IMR-90 (cell line): Measurements from ENCODE around the gene FMN2. TPM values are rescaled to one million over a fixed set of nuclear protein-coding genes. Genes with fewer than 3 reads are reported as not detected.

ENCODE experiments used
- ATAC-seq: fragments of 200-7000 bp; cut with Tn5 transposase; 2 replicates; pipeline ENCODE4 v1.9.1; 2020; ENCODE audit warnings: low read depth, mild to moderate bottlenecking, moderate library complexity
- BruUV-seq: library from RNA; stranded (reverse); fragments of 400-500 nt; replicated peaks from 2 replicates; lab custom pipeline; 2021; lab: Mats Ljungman, UMichigan
- CTCF ChIA-PET: fragments of 300-600 bp; formaldehyde crosslinking; extraction: SDS; loops from one replicate; lab custom pipeline; 2021; ENCODE audit warnings: antibody characterized with exemption; lab: Yijun Ruan, JAX
- POLR2A ChIA-PET: fragments of 300-600 bp; sonication (Branson Sonifier 250); formaldehyde crosslinking; loops from one replicate; lab custom pipeline; 2022; ENCODE audit warnings: antibody characterized with exemption; ENCODE audit not compliant: unreplicated experiment; lab: Charles Lee
- DNase-seq: peaks from one replicate; pipeline ENCODE4 v3.0.0; 2013
- H2AFZ ChIP-seq: replicated peaks from 2 replicates; pipeline ENCODE3; 2013; ENCODE audit warnings: low read length, mild to moderate bottlenecking; ENCODE audit not compliant: poor library complexity
- H2AK5ac ChIP-seq: 2 replicates; pipeline ENCODE4 v1.6.1; 2013; ENCODE audit warnings: low read depth, low read length, inconsistent platforms
- H2AK9ac ChIP-seq: replicated peaks from 2 replicates; pipeline ENCODE3; 2013; ENCODE audit warnings: mild to moderate bottlenecking, low read depth, low read length, moderate library complexity; ENCODE audit not compliant: poor library complexity
- H2BK120ac ChIP-seq: 2 replicates; pipeline ENCODE4 v1.6.1; 2013; ENCODE audit warnings: low read depth, low read length, inconsistent platforms
- H2BK15ac ChIP-seq: 3 replicates; pipeline ENCODE4 v1.6.1; 2013; ENCODE audit warnings: low read depth, low read length, inconsistent platforms
- H2BK20ac ChIP-seq: 2 replicates; pipeline ENCODE4 v1.6.1; 2013; ENCODE audit warnings: low read depth, mild to moderate bottlenecking, inconsistent platforms, low read length, moderate library complexity
- H2BK5ac ChIP-seq: 2 replicates; pipeline ENCODE4 v1.6.1; 2013; ENCODE audit warnings: mild to moderate bottlenecking, low read depth, low read length, inconsistent platforms; ENCODE audit not compliant: poor library complexity, severe bottlenecking
- H3K14ac ChIP-seq: replicated peaks from 2 replicates; pipeline ENCODE4 v1.6.1; 2013; ENCODE audit warnings: low read depth, low read length, inconsistent platforms
- H3K18ac ChIP-seq: 2 replicates; pipeline ENCODE4 v1.6.1; 2013; ENCODE audit warnings: low read depth, low read length, control low read depth
- H3K23ac ChIP-seq: 2 replicates; pipeline ENCODE4 v1.6.1; 2013; ENCODE audit warnings: low read depth, low read length, inconsistent platforms
- H3K27ac ChIP-seq: 2 replicates; pipeline ENCODE4 v1.5.1; 2013; ENCODE audit warnings: mild to moderate bottlenecking, control low read depth, low read length; ENCODE audit not compliant: insufficient read depth
- H3K27me3 ChIP-seq: 2 replicates; pipeline ENCODE4 v1.6.1; 2013; ENCODE audit warnings: low read length; ENCODE audit not compliant: control insufficient read depth, insufficient read depth
- H3K36me3 ChIP-seq: 2 replicates; pipeline ENCODE4 v1.6.1; 2013; ENCODE audit warnings: low read length, mixed read lengths; ENCODE audit not compliant: control insufficient read depth, insufficient read depth
- H3K4ac ChIP-seq: 2 replicates; pipeline ENCODE4 v1.6.1; 2013; ENCODE audit warnings: low read depth, low read length, inconsistent platforms
- H3K4me1 ChIP-seq: 2 replicates; pipeline ENCODE4 v1.6.1; 2013; ENCODE audit warnings: low read length, mixed read lengths; ENCODE audit not compliant: control insufficient read depth, insufficient read depth
- H3K4me2 ChIP-seq: 2 replicates; pipeline ENCODE4 v1.6.1; 2013; ENCODE audit warnings: low read depth, mild to moderate bottlenecking, control low read depth, low read length, moderate library complexity
- H3K4me3 ChIP-seq: 2 replicates; pipeline ENCODE4 v1.5.1; 2013; ENCODE audit warnings: low read depth, mild to moderate bottlenecking, control low read depth, low read length, moderate library complexity; ENCODE audit not compliant: insufficient read depth
- H3K56ac ChIP-seq: 2 replicates; pipeline ENCODE4 v1.6.1; 2013; ENCODE audit warnings: low read length, inconsistent platforms; ENCODE audit not compliant: insufficient read depth; ENCODE audit errors: extremely low read depth
- H3K79me1 ChIP-seq, 2 experiments: 2 replicates each; pipeline ENCODE4 v1.6.1; 2013; ENCODE audit warnings: low read length in 2 of 2, inconsistent platforms in 1 of 2, low read depth in 1 of 2
- H3K9ac ChIP-seq: 2 replicates; pipeline ENCODE4 v1.6.1; 2013; ENCODE audit warnings: low read depth, low read length, control low read depth
- H3K9me1 ChIP-seq: 2 replicates; pipeline ENCODE4 v1.6.1; 2013; ENCODE audit warnings: low read length, inconsistent platforms; ENCODE audit not compliant: insufficient read depth
- H3K9me3 ChIP-seq: 2 replicates; pipeline ENCODE4 v1.6.1; 2013; ENCODE audit warnings: low read length; ENCODE audit not compliant: control insufficient read depth, insufficient read depth
- H4K20me1 ChIP-seq: 2 replicates; pipeline ENCODE4 v1.6.1; 2013; ENCODE audit warnings: low read length, inconsistent platforms; ENCODE audit not compliant: insufficient read depth
- H4K5ac ChIP-seq: 2 replicates; pipeline ENCODE4 v1.6.1; 2013; ENCODE audit warnings: mild to moderate bottlenecking, low read depth, low read length, control low read depth
- H4K8ac ChIP-seq, 2 experiments: 2 replicates each; pipeline ENCODE4 v1.6.1; 2013; ENCODE audit warnings: low read depth in 2 of 2, low read length in 2 of 2, control low read depth in 1 of 2, inconsistent platforms in 1 of 2
- H4K91ac ChIP-seq: 2 replicates; pipeline ENCODE4 v1.6.1; 2013; ENCODE audit warnings: low read depth, low read length, inconsistent platforms; ENCODE audit not compliant: insufficient read depth
- BHLHE40 ChIP-seq: fragments of 150-350 bp; IDR thresholded peaks from 2 replicates; pipeline ENCODE4 v1.6.1; 2016; ENCODE audit warnings: mild to moderate bottlenecking, low read depth, low read length
- CEBPB ChIP-seq: IDR thresholded peaks from 2 replicates; pipeline ENCODE4 v1.6.1; 2012; ENCODE audit warnings: low read depth, low read length, improper control_type of control experiment
- CHD1 ChIP-seq: IDR thresholded peaks from 2 replicates; pipeline ENCODE4 v1.6.1; 2012; ENCODE audit warnings: low read depth, low read length, improper control_type of control experiment
- ELK1 ChIP-seq: fragments of 150-350 bp; IDR thresholded peaks from 2 replicates; pipeline ENCODE4 v1.6.1; 2016; ENCODE audit warnings: low read depth, mild to moderate bottlenecking, low read length, moderate library complexity, borderline replicate concordance
- FOS ChIP-seq: fragments of 150-350 bp; IDR thresholded peaks from 2 replicates; pipeline ENCODE4 v1.6.1; 2016; ENCODE audit warnings: low read depth, low read length
- MAFK ChIP-seq: IDR thresholded peaks from 2 replicates; pipeline ENCODE4 v1.6.1; 2012; ENCODE audit warnings: low read depth, low read length, improper control_type of control experiment
- MAZ ChIP-seq: IDR thresholded peaks from 2 replicates; pipeline ENCODE4 v1.6.1; 2012; ENCODE audit warnings: low read depth, mild to moderate bottlenecking, low read length, improper control_type of control experiment, moderate library complexity, borderline replicate concordance
- NFE2L2 ChIP-seq: fragments of 150-350 bp; IDR thresholded peaks from 2 replicates; pipeline ENCODE4 v1.6.1; 2016; ENCODE audit warnings: low read depth, mild to moderate bottlenecking, low read length
- RCOR1 ChIP-seq: IDR thresholded peaks from 2 replicates; pipeline ENCODE4 v1.6.1; 2012; ENCODE audit warnings: mild to moderate bottlenecking, low read length, improper control_type of control experiment; ENCODE audit not compliant: insufficient replicate concordance
- RFX5 ChIP-seq: IDR thresholded peaks from 2 replicates; pipeline ENCODE4 v1.8.0; 2012; ENCODE audit warnings: low read depth, mild to moderate bottlenecking, low read length, moderate library complexity
- SMC3 ChIP-seq: fragments of 150-350 bp; IDR thresholded peaks from 2 replicates; pipeline ENCODE4 v1.6.1; 2016; ENCODE audit warnings: low read depth, mild to moderate bottlenecking, antibody characterized with exemption, low read length, moderate library complexity
- WGBS, 2 experiments: methylation state at CpG; one replicate each; pipeline versions ENCODE4 v1.1.5 to v1.1.7; 2013; ENCODE audit warnings: missing lambda C conversion rate in 2 of 2; ENCODE audit not compliant: insufficient read length in 1 of 2; ENCODE audit errors: extremely low coverage in 2 of 2; 5-methylcytosine and 5-hydroxymethylcytosine counted together
- dilution Hi-C: fragments of 300-500 bp; cut with HindIII; formaldehyde crosslinking; loops from one replicate; pipeline ENCODE4 v1.14.3; 2018; ENCODE audit warnings: low sequenced_read_pairs; ENCODE audit not compliant: unreplicated experiment
- in situ Hi-C: fragments of 300-500 bp; cut with MboI; formaldehyde crosslinking; loops from 3 replicates; pipeline ENCODE4 v1.14.3; 2019; ENCODE audit warnings: low sequenced_read_pairs, inconsistent platforms, mixed read lengths
- intact Hi-C: fragments of 100-400 bp; cut with micrococcal nuclease; formaldehyde crosslinking; loops from 2 replicates; pipeline ENCODE4 v1.10.0; 2022
- polyA plus RNA-seq, 3 experiments: library from polyadenylated mRNA; depleted of rRNA; stranded (reverse); fragments of >200 nt; gene quantifications; 2 replicates each; pipeline ENCODE4 v1.2.3, GENCODE V29; 2012; ENCODE audit warnings: low replicate concordance in 1 of 3
- total RNA-seq: library from RNA; depleted of rRNA; stranded (reverse); fragments of >200 nt; gene quantifications from 2 replicates; pipeline ENCODE4 v1.2.3, GENCODE V29; 2012

Gene FMN2
- total and polyA plus RNA-seq, 2 of the 4 experiments (the other 2 are of a cell fraction): 29.0 to 35.8 TPM

GRCh38 chr1:240491156-240491555 lies 399.5 kb downstream of the FMN2 start:
- no peak overlapping the region for H3K56ac ChIP-seq
- H2BK20ac ChIP-seq: peak overlapping the region; percentile 90
- peaks cover 7% of the 10 kb centered on the region for H3K9me1 ChIP-seq
- peak overlapping the region; percentile 78 for H2BK120ac ChIP-seq
- in situ Hi-C loops: no loop called here
- no peak overlapping the region for H3K9ac ChIP-seq
- dilution Hi-C loops: no loop called here
- ChIA-PET POLR2A (no interaction called here), CTCF (interaction anchor here (0.7 kb wide), 1 partner anchor 26 kb away, joined by 3 read pairs; no protein-coding TSS in a partner anchor)
- H2BK5ac ChIP-seq: peak overlapping the region; percentile 50
- peak overlapping the region; percentile 9; the same call in 1 of the 3 replicates for H2BK15ac ChIP-seq
- no peak overlapping the region for H3K4me2 ChIP-seq
- peak overlapping the region in 1 of 2 experiments; percentile 81; a peak in 2 of 4 replicates for H4K8ac ChIP-seq
- H3K27me3 ChIP-seq: no peaks in the 10 kb centered on the region
- WGBS, 2 experiments: no CpG with 5 or more reads among the region's 5 CpGs
- 0 out of 2 replicates have a peak overlapping the region, but pooled peaks have one; percentile 2 for H3K18ac ChIP-seq
- H3K23ac ChIP-seq: no peak overlapping the region
- H3K4me1 ChIP-seq: peaks cover 3% of the 10 kb centered on the region
- H4K91ac ChIP-seq: peak overlapping the region; percentile 37; the same call in 1 of the 2 replicates
- H3K4ac ChIP-seq: peak overlapping the region; percentile 71
- no peaks in the 10 kb centered on the region; the same call in 1 of the 2 replicates for H3K36me3 ChIP-seq
- no peak overlapping the region for H3K27ac ChIP-seq
- no TSS peak for BruUV-seq
- H3K9me3 ChIP-seq: no peaks in the 10 kb centered on the region
- peak overlapping the region; percentile 14; the same call in 1 of the 2 replicates for H4K5ac ChIP-seq
- ATAC-seq (peak; percentile 63), DNase-seq (peak; percentile 80)
- H4K20me1 ChIP-seq: no peaks in the 10 kb centered on the region
- H2AK9ac ChIP-seq: peak overlapping the region; percentile 74
- peak overlapping the region; percentile 52 for H2AFZ ChIP-seq
- peak overlapping the region; percentile 25; the same call in 1 of the 2 replicates for H3K14ac ChIP-seq
- H3K4me3 ChIP-seq: no peak overlapping the region
- intact Hi-C loops: no loop called here
- TF ChIP-seq NFE2L2 (no peak), CHD1 (no peak), FOS (no peak), MAZ (no peak), SMC3 (no peak), ELK1 (no peak), BHLHE40 (no peak), RFX5 (no peak), CEBPB (no peak), MAFK (no peak), RCOR1 (no peak)
- H3K79me1 ChIP-seq: peaks cover 0 to 24% of the 10 kb centered on the region in 2 experiments; a peak in 2 of 4 replicates
- peak overlapping the region; percentile 69; the same call in 1 of the 2 replicates for H2AK5ac ChIP-seq
